GM19351 (cell line): ENCODE results near the gene LRRC39.
A peak's percentile ranks its signal among the peaks of the same experiment; 100 is the strongest.

Experiments
- ATAC-seq: cut with Tn5 transposase; IDR thresholded peaks from one replicate; pipeline ENCODE4 v1.9.1; 2021; ENCODE audit warnings: mild to moderate bottlenecking, moderate library complexity; ENCODE audit not compliant: unreplicated experiment

Gene LRRC39

GRCh38 chr1:100151679-100152078, 26.4 kb downstream of the LRRC39 start:
- no peak for ATAC-seq

- no peak for ATAC-seq
These were observed 30.2 kb downstream of the LRRC39 start for GRCh38 chr1:100147875-100148274.

GRCh38 chr1:100146958-100147357, 31.1 kb downstream of the LRRC39 start:
- ATAC-seq: no peak

GRCh38 chr1:100145116-100145515, 32.9 kb downstream of the LRRC39 start:
- no peak for ATAC-seq

GRCh38 chr1:100142343-100142742, 35.7 kb downstream of the LRRC39 start:
- ATAC-seq: no peak

- ATAC-seq: no peak
These were observed 36.9 kb downstream of the LRRC39 start for GRCh38 chr1:100141192-100141591.

- ATAC-seq: no peak
These were observed 40.5 kb downstream of the LRRC39 start for GRCh38 chr1:100137602-100138001.

GRCh38 chr1:100134872-100135271, 43.2 kb downstream of the LRRC39 start:
- ATAC-seq: no peak

- peak; percentile 85 for ATAC-seq
These were observed 45.2 kb downstream of the LRRC39 start, which contains the start of the genes SASS6 and TRMT13 for GRCh38 chr1:100132566-100133477. SASS6 (minus strand) TSS chr1:100132930; CDS start chr1:100132814, 116 bp downstream. TRMT13 (plus strand) TSS chr1:100133163; CDS start chr1:100133169, 6 bp downstream.

- ATAC-seq: no peak
These were observed 46.4 kb downstream of the LRRC39 start for GRCh38 chr1:100131623-100132022.

- ATAC-seq: no peak
These were observed 47.4 kb downstream of the LRRC39 start for GRCh38 chr1:100130552-100131077.

- no peak for ATAC-seq
These were observed 50.8 kb downstream of the LRRC39 start for GRCh38 chr1:100127226-100127625.

GRCh38 chr1:100122177-100122576, 55.9 kb downstream of the LRRC39 start:
- ATAC-seq: no peak

GRCh38 chr1:100115524-100115923, 62.5 kb downstream of the LRRC39 start:
- ATAC-seq: no peak

GRCh38 chr1:100109554-100110066, 68.4 kb downstream of the LRRC39 start:
- no peak for ATAC-seq

GRCh38 chr1:100107696-100108095, 70.4 kb downstream of the LRRC39 start:
- ATAC-seq: no peak

GRCh38 chr1:100101564-100101963, 76.5 kb downstream of the LRRC39 start:
- ATAC-seq: no peak

- ATAC-seq: no peak
These were observed 77.9 kb downstream of the LRRC39 start for GRCh38 chr1:100100202-100100601.
